Neuronal stem cell (in vitro differentiated cells): ENCODE measurements around the gene KDM1B.
A peak's percentile ranks its signal among the peaks of the same experiment; 100 is the strongest.
"Not testable (repeated sequence)": the region's sequence is repeated elsewhere in the genome, so short reads cannot be mapped to it uniquely, and the experiment has no call there.

Experiments used
- DNase-seq: peaks from one replicate; pipeline ENCODE4 v3.0.0-alpha.2; 2013; ENCODE audit warnings: low spot score
- H2AFZ ChIP-seq: one replicate; pipeline ENCODE4 v1.6.1; 2013; ENCODE audit warnings: mild to moderate bottlenecking, low read length, inconsistent platforms
- H2AK5ac ChIP-seq: 2 replicates; pipeline ENCODE4 v1.6.1; 2013; ENCODE audit warnings: low read depth, mild to moderate bottlenecking, inconsistent platforms, low read length, moderate library complexity, mixed read lengths
- H2BK120ac ChIP-seq: 2 replicates; pipeline ENCODE4 v1.6.1; 2013; ENCODE audit warnings: low read depth, mild to moderate bottlenecking, inconsistent platforms, low read length, moderate library complexity, mixed read lengths
- H2BK12ac ChIP-seq: one replicate; pipeline ENCODE4 v1.6.1; 2013; ENCODE audit warnings: low read length, inconsistent platforms
- H2BK15ac ChIP-seq: 2 replicates; pipeline ENCODE4 v1.6.1; 2013; ENCODE audit warnings: mild to moderate bottlenecking, low read length, inconsistent platforms, mixed read lengths
- H2BK5ac ChIP-seq: one replicate; pipeline ENCODE4 v1.6.1; 2013; ENCODE audit warnings: inconsistent platforms, mild to moderate bottlenecking, low read length, moderate library complexity
- H3K14ac ChIP-seq: one replicate; pipeline ENCODE4 v1.6.1; 2013; ENCODE audit warnings: low read length, inconsistent platforms
- H3K18ac ChIP-seq: 2 replicates; pipeline ENCODE4 v1.6.1; 2013; ENCODE audit warnings: low read length, inconsistent platforms
- H3K23ac ChIP-seq: 2 replicates; pipeline ENCODE4 v1.6.1; 2013; ENCODE audit warnings: low read depth, mild to moderate bottlenecking, mixed read lengths, low read length, inconsistent platforms; ENCODE audit not compliant: poor library complexity
- H3K27ac ChIP-seq: replicated peaks from 3 replicates; pipeline ENCODE4 v1.5.1; 2013; ENCODE audit warnings: low read length, inconsistent platforms
- H3K27me3 ChIP-seq, 3 experiments: 2 replicates each; pipeline ENCODE4 v1.6.1; 2013; ENCODE audit warnings: low read length in 3 of 3, mild to moderate bottlenecking in 2 of 3, inconsistent platforms in 1 of 3, low read depth in 1 of 3, mixed read lengths in 1 of 3, moderate library complexity in 1 of 3; ENCODE audit not compliant: control insufficient read depth in 3 of 3, insufficient read depth in 3 of 3
- H3K36me3 ChIP-seq, 2 donors: replicated peaks in 1 of 2; 2 replicates each; pipeline ENCODE4 v1.6.1; 2013; ENCODE audit warnings: low read length in 2 of 2; ENCODE audit not compliant: control insufficient read depth in 2 of 2, insufficient read depth in 2 of 2
- H3K4ac ChIP-seq: 2 replicates; pipeline ENCODE4 v1.6.1; 2013; ENCODE audit warnings: inconsistent platforms, mild to moderate bottlenecking, low read length, moderate library complexity
- H3K4me1 ChIP-seq, 2 donors: 1 replicate in 1 of 2; 2 replicates in 1 of 2; pipeline ENCODE4 v1.6.1; 2013; ENCODE audit warnings: low read length in 2 of 2, low read depth in 1 of 2; ENCODE audit not compliant: control insufficient read depth in 2 of 2, insufficient read depth in 1 of 2
- H3K4me2 ChIP-seq: one replicate; pipeline ENCODE4 v1.6.1; 2013; ENCODE audit warnings: mild to moderate bottlenecking, low read length, inconsistent platforms; ENCODE audit not compliant: insufficient read depth, poor library complexity, severe bottlenecking
- H3K4me3 ChIP-seq, 2 donors: 2 replicates each; pipeline ENCODE4 v1.5.1; 2013; ENCODE audit warnings: low read length in 2 of 2, mild to moderate bottlenecking in 2 of 2, inconsistent platforms in 1 of 2, moderate library complexity in 1 of 2
- H3K79me1 ChIP-seq: one replicate; pipeline ENCODE4 v1.6.1; 2013; ENCODE audit warnings: low read depth, mild to moderate bottlenecking, inconsistent platforms, low read length, moderate library complexity
- H3K9ac ChIP-seq: one replicate; pipeline ENCODE4 v1.6.1; 2013; ENCODE audit warnings: mild to moderate bottlenecking, low read depth, low read length, inconsistent platforms; ENCODE audit not compliant: poor library complexity
- H3K9me3 ChIP-seq, 2 donors: replicated peaks in 1 of 2; 2 replicates each; pipeline versions ENCODE3 to v1.6.1; 2013; ENCODE audit warnings: low read length in 2 of 2, mild to moderate bottlenecking in 2 of 2, inconsistent platforms in 1 of 2, low read depth in 1 of 2, mixed read lengths in 1 of 2, moderate library complexity in 1 of 2; ENCODE audit not compliant: control insufficient read depth in 2 of 2, insufficient read depth in 1 of 2
- H4K8ac ChIP-seq: one replicate; pipeline ENCODE4 v1.6.1; 2013; ENCODE audit warnings: low read depth, mild to moderate bottlenecking, inconsistent platforms, low read length, moderate library complexity
- H4K91ac ChIP-seq: one replicate; pipeline ENCODE4 v1.6.1; 2013; ENCODE audit warnings: low read length, low read depth, mild to moderate bottlenecking, inconsistent platforms; ENCODE audit not compliant: poor library complexity
- WGBS, 2 donors: extraction: QIAGEN DNeasy Blood & Tissue Kit; methylation state at CpG; one replicate each; pipeline ENCODE4 v1.1.7; 2013; ENCODE audit warnings: missing lambda C conversion rate in 2 of 2, mixed read lengths in 1 of 2; ENCODE audit not compliant: insufficient read length in 2 of 2, insufficient replicate concordance in 1 of 2; ENCODE audit errors: extremely low coverage in 2 of 2; 5-methylcytosine and 5-hydroxymethylcytosine counted together

Gene KDM1B

DNA sequence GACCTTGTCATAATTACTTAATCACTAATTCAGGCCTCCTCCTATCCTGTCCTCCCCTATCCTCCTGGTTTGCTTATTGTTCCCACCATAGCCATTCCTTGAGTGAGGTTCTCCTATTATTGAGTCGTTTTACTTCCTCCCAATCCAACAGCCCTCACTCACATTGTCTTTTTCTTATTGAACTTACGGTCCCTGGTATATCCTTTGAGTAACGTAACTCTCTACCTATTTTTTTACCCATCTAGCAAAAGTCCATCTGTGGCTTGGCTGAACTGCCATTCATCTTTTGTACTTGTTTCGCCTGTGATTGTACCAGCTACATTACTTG lies 66.0 kb downstream of the KDM1B start:
- Histone ChIP-seq H3K18ac (no peak overlapping the region), H3K9ac (no peak overlapping the region), H3K14ac (no peak overlapping the region), H2AFZ (no peak overlapping the region), H3K4me1 (no peaks in the 10 kb centered on the region), H3K9me3 (no peaks in the 10 kb centered on the region), H3K4me3 (no peak overlapping the region), H3K4me2 (no peak overlapping the region), H2BK15ac (no peak overlapping the region), H3K27ac (no peak overlapping the region), H3K27me3 (no peaks in the 10 kb centered on the region), H2BK12ac (no peak overlapping the region), H3K79me1 (no peaks in the 10 kb centered on the region), H4K91ac (no peak overlapping the region), H3K36me3 (peaks cover 3 to 71% of the 10 kb centered on the region in 2 donors), H4K8ac (no peak overlapping the region), H3K23ac (no peak overlapping the region), H2BK120ac (no peak overlapping the region), H2AK5ac (no peak overlapping the region), H2BK5ac (no peak overlapping the region), H3K4ac (no peak overlapping the region)
- no peak for DNase-seq
- WGBS, 2 donors = no CpG with 5 or more reads among the region's 4 CpGs

DNA sequence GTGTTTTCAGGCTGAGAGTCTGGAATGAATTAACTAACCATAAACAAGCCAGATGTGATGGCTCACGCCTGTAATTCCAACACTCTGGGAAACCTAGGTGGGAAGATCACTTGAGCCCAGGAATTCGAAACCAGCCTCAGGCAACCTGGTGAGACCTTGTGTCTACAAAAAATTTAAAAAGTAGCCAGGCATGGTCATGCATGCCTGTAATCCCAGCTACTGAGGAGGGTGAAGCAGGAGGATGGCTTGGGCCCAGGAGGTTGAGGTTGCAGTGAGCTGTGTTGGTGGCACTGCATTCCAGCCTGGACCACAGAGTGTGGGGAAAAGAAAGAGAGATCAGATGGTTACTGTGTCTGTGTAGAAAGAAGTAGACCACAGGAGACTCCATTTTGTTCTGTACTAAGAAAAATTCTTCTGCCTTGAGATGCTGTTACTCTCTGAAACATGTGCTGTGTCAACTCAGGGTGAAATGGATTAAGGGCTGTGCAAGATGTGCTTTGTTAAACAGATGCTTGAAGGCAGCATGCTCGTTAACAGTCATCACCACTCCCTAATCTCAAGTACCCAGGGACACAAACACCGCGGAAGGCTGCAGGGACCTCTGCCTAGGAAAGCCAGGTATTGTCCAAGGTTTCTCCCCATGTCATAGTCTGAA lies 71.4 kb downstream of the KDM1B start:
- not testable (repeated sequence) for H2BK12ac ChIP-seq, DNase-seq, H3K4me2 ChIP-seq, H2BK5ac ChIP-seq, H2AK5ac ChIP-seq, H3K18ac ChIP-seq, H3K4ac ChIP-seq, H3K4me1 ChIP-seq, H3K14ac ChIP-seq, H2BK120ac ChIP-seq, H3K79me1 ChIP-seq, H2AFZ ChIP-seq, H3K27me3 ChIP-seq, H3K9ac ChIP-seq, H4K91ac ChIP-seq, H2BK15ac ChIP-seq, H4K8ac ChIP-seq, H3K4me3 ChIP-seq, H3K23ac ChIP-seq
- H3K9me3 ChIP-seq = peaks cover 7 to 25% of the 10 kb centered on the region in 2 donors
- peaks cover 18 to 85% of the 10 kb centered on the region in 2 donors for H3K36me3 ChIP-seq
- peak overlapping the region; percentile 1 for H3K27ac ChIP-seq
- no CpG with 5 or more reads among the region's 5 CpGs for WGBS, 2 donors

DNA sequence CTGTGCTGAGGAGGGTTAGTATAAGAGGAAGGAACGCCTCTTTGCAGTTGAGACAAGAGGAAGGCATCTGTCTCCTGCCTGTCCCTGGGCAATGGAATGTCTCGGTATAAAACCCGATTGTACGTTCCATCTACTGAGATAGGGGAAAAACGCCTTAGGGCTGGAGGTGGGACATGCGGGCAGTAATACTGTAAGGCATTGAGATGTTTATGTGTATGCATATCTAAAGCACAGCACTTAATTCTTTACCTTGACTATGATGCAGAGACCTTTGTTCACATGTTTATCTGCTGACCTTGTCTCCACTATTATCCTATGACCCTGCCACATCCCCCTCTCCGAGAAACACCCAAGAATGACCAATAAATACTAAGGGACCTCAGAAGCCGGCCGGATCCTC lies 71.9 kb downstream of the KDM1B start:
- not testable (repeated sequence) for DNase-seq, H3K23ac ChIP-seq, H2AK5ac ChIP-seq, H3K18ac ChIP-seq, H3K4me2 ChIP-seq, H4K8ac ChIP-seq, H3K9ac ChIP-seq, H2BK12ac ChIP-seq, H3K14ac ChIP-seq, H3K4ac ChIP-seq, H2BK5ac ChIP-seq, H4K91ac ChIP-seq, H3K79me1 ChIP-seq, H3K4me3 ChIP-seq, H3K4me1 ChIP-seq, H2BK120ac ChIP-seq, H2AFZ ChIP-seq, H2BK15ac ChIP-seq, H3K27ac ChIP-seq, H3K27me3 ChIP-seq
- Histone ChIP-seq H3K9me3 (peaks cover 7 to 31% of the 10 kb centered on the region in 2 donors), H3K36me3 (peaks cover 22 to 85% of the 10 kb centered on the region in 2 donors)
- whole genome bisulfite sequencing, 2 donors = no CpG with 5 or more reads among the region's 9 CpGs

DNA sequence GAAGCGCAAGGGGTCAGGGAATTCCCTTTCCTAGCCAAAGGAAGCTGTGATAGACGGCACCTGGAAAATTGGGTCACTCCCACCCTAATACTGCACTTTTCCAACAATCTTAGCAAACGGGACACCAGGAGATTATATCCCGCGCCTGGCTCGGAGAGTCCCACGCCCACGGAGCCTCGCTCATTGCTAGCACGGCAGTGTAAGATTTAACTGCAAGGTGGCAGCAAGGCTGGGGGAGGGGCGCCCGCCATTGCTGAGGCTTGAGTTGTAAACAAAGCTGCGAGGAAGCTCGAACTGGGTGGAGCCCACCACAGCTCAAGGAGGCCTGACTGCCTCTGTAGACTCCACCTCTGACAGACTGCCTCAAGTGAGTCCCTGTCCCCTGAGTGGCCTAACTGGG lies 73.4 kb downstream of the KDM1B start:
- not testable (repeated sequence) for H3K23ac ChIP-seq, H3K4me3 ChIP-seq, H3K4ac ChIP-seq, H4K8ac ChIP-seq, H2AFZ ChIP-seq, DNase-seq, H2BK5ac ChIP-seq, H3K79me1 ChIP-seq, H2BK15ac ChIP-seq, H3K4me2 ChIP-seq, H3K9ac ChIP-seq, H3K18ac ChIP-seq, H4K91ac ChIP-seq, H3K4me1 ChIP-seq, H3K14ac ChIP-seq, H2AK5ac ChIP-seq, H2BK12ac ChIP-seq, H2BK120ac ChIP-seq, H3K27me3 ChIP-seq, H3K27ac ChIP-seq
- H3K36me3 ChIP-seq = peaks cover 23 to 82% of the 10 kb centered on the region in 2 donors
- no CpG with 5 or more reads among the region's 14 CpGs for WGBS, 2 donors
- H3K9me3 ChIP-seq = peaks cover 7 to 36% of the 10 kb centered on the region in 2 donors
